WTC11 (cell line): Measurements from ENCODE around the gene MAP7D2.

Source experiments
- ESRRA ChIP-seq: sonication (generic); formaldehyde crosslinking; IDR thresholded peaks from 2 replicates; pipeline ENCODE4 v1.8.1; 2022; ENCODE audit warnings: mild to moderate bottlenecking, missing genetic modification reagents, borderline replicate concordance
- FOXJ3 ChIP-seq: sonication (generic); formaldehyde crosslinking; IDR thresholded peaks from 2 replicates; pipeline ENCODE4 v1.9.0; 2021; ENCODE audit warnings: missing genetic modification reagents, mild to moderate bottlenecking, borderline replicate concordance
- FOXK1 ChIP-seq: sonication (generic); formaldehyde crosslinking; IDR thresholded peaks from 2 replicates; pipeline ENCODE4 v1.8.0; 2022; ENCODE audit warnings: mild to moderate bottlenecking, moderate library complexity, missing genetic modification reagents
- JUN ChIP-seq: sonication (generic); formaldehyde crosslinking; IDR thresholded peaks from 2 replicates; pipeline ENCODE4 v1.8.0; 2023; ENCODE audit warnings: mild to moderate bottlenecking, missing genetic modification reagents
- NFYB ChIP-seq: sonication (generic); formaldehyde crosslinking; conservative IDR thresholded peaks from 2 replicates; pipeline ENCODE4 v1.8.0; 2022; ENCODE audit warnings: low read depth, missing genetic modification reagents
- SMAD3 ChIP-seq: sonication (generic); formaldehyde crosslinking; IDR thresholded peaks from 2 replicates; pipeline ENCODE4 v1.8.0; 2022; ENCODE audit warnings: missing genetic modification reagents, mild to moderate bottlenecking, borderline replicate concordance
- SP1 ChIP-seq: sonication (generic); formaldehyde crosslinking; conservative IDR thresholded peaks from 2 replicates; pipeline ENCODE4 v1.8.1; 2022; ENCODE audit warnings: missing genetic modification reagents
- TEAD4 ChIP-seq: sonication (generic); formaldehyde crosslinking; IDR thresholded peaks from 2 replicates; pipeline ENCODE4 v1.8.0; 2022; ENCODE audit warnings: mild to moderate bottlenecking, missing genetic modification reagents
- ZNF317 ChIP-seq: sonication (generic); formaldehyde crosslinking; IDR thresholded peaks from 2 replicates; pipeline ENCODE4 v1.8.1; 2023; ENCODE audit warnings: low read depth, mild to moderate bottlenecking, moderate library complexity, missing genetic modification reagents, borderline replicate concordance
- TF ChIP-seq, protein P1 (sequence below): fragments of 200-600 bp; IDR thresholded peaks from 2 replicates; pipeline ENCODE4 v1.8.0; 2022; ENCODE audit warnings: antibody characterized with exemption
- TF ChIP-seq, protein P2 (sequence below): sonication (generic); formaldehyde crosslinking; IDR thresholded peaks from 2 replicates; pipeline ENCODE4 v1.8.1; 2022; ENCODE audit warnings: mild to moderate bottlenecking, missing genetic modification reagents, moderate library complexity, borderline replicate concordance
- TF ChIP-seq, protein P3 (sequence below): fragments of 250-450 bp; sonication (Bioruptor Pico); IDR thresholded peaks from 2 replicates; pipeline ENCODE4 v1.9.0; 2021; ENCODE audit warnings: mild to moderate bottlenecking, borderline replicate concordance

DNA sequence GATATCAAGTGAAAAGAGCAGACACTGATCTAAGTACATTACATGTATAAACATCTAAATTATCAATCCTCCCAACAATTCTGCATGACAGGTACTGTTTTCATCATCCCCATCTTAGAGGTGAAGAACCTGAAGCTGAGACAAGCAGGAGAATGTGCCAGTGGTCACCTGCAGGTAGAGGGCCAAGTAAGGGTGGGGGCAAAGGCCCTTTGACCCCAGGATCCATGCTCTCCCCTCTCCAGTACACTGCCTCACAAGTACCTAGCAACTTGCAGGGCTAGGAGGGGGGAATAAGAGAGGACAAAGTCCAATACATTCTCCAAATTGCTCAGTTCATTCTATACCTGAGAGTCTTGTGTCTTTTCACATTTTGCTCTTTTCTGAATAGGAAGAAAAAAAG, 8.3 kb upstream of the MAP7D2 start:
- TF ChIP-seq, protein P1, sequence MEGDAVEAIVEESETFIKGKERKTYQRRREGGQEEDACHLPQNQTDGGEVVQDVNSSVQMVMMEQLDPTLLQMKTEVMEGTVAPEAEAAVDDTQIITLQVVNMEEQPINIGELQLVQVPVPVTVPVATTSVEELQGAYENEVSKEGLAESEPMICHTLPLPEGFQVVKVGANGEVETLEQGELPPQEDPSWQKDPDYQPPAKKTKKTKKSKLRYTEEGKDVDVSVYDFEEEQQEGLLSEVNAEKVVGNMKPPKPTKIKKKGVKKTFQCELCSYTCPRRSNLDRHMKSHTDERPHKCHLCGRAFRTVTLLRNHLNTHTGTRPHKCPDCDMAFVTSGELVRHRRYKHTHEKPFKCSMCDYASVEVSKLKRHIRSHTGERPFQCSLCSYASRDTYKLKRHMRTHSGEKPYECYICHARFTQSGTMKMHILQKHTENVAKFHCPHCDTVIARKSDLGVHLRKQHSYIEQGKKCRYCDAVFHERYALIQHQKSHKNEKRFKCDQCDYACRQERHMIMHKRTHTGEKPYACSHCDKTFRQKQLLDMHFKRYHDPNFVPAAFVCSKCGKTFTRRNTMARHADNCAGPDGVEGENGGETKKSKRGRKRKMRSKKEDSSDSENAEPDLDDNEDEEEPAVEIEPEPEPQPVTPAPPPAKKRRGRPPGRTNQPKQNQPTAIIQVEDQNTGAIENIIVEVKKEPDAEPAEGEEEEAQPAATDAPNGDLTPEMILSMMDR, result no peak
- no peak for TF ChIP-seq ESRRA (CRISPR knock-in tag)
- no peak for TF ChIP-seq FOXK1 (CRISPR knock-in tag)
- TF ChIP-seq, protein P2, sequence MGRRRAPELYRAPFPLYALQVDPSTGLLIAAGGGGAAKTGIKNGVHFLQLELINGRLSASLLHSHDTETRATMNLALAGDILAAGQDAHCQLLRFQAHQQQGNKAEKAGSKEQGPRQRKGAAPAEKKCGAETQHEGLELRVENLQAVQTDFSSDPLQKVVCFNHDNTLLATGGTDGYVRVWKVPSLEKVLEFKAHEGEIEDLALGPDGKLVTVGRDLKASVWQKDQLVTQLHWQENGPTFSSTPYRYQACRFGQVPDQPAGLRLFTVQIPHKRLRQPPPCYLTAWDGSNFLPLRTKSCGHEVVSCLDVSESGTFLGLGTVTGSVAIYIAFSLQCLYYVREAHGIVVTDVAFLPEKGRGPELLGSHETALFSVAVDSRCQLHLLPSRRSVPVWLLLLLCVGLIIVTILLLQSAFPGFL, result no peak
- TF ChIP-seq FOXJ3 (CRISPR knock-in tag), result no peak
- TF ChIP-seq, protein P3, sequence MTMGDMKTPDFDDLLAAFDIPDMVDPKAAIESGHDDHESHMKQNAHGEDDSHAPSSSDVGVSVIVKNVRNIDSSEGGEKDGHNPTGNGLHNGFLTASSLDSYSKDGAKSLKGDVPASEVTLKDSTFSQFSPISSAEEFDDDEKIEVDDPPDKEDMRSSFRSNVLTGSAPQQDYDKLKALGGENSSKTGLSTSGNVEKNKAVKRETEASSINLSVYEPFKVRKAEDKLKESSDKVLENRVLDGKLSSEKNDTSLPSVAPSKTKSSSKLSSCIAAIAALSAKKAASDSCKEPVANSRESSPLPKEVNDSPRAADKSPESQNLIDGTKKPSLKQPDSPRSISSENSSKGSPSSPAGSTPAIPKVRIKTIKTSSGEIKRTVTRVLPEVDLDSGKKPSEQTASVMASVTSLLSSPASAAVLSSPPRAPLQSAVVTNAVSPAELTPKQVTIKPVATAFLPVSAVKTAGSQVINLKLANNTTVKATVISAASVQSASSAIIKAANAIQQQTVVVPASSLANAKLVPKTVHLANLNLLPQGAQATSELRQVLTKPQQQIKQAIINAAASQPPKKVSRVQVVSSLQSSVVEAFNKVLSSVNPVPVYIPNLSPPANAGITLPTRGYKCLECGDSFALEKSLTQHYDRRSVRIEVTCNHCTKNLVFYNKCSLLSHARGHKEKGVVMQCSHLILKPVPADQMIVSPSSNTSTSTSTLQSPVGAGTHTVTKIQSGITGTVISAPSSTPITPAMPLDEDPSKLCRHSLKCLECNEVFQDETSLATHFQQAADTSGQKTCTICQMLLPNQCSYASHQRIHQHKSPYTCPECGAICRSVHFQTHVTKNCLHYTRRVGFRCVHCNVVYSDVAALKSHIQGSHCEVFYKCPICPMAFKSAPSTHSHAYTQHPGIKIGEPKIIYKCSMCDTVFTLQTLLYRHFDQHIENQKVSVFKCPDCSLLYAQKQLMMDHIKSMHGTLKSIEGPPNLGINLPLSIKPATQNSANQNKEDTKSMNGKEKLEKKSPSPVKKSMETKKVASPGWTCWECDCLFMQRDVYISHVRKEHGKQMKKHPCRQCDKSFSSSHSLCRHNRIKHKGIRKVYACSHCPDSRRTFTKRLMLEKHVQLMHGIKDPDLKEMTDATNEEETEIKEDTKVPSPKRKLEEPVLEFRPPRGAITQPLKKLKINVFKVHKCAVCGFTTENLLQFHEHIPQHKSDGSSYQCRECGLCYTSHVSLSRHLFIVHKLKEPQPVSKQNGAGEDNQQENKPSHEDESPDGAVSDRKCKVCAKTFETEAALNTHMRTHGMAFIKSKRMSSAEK (CRISPR knock-in tag), result no peak
- TF ChIP-seq ZNF317 (CRISPR knock-in tag), result no peak
- TF ChIP-seq NFYB (CRISPR knock-in tag), result no peak
- TF ChIP-seq JUN (CRISPR knock-in tag), result no peak
- TF ChIP-seq TEAD4 (CRISPR knock-in tag), result no peak
- TF ChIP-seq SP1, result no peak
- no peak for TF ChIP-seq SMAD3 (CRISPR knock-in tag)
